Measurements from ENCODE around the gene MFSD6.
"Not testable (repeated sequence)": the region's sequence is repeated elsewhere in the genome, so short reads cannot be mapped to it uniquely, and the experiment has no call there.

The MFSD6 gene

GRCh38 chr2:190467575-190468083 is 59.5 kb downstream of the MFSD6 start:
- no peak for DNase-seq

GRCh38 chr2:190468354-190468753 is 60.2 kb downstream of the MFSD6 start:
- not testable (repeated sequence) for DNase-seq

- DNase-seq = no peak
Measured at GRCh38 chr2:190468814-190469569, 60.8 kb downstream of the MFSD6 start.

- no peak for DNase-seq
Measured at GRCh38 chr2:190469771-190470170, 61.6 kb downstream of the MFSD6 start.

- no peak for DNase-seq
Measured at GRCh38 chr2:190470256-190470826, 62.2 kb downstream of the MFSD6 start.

GRCh38 chr2:190477661-190478454 is 69.7 kb downstream of the MFSD6 start:
- no peak for DNase-seq

- no peak for DNase-seq
Measured at GRCh38 chr2:190478572-190479195, 70.5 kb downstream of the MFSD6 start.

GRCh38 chr2:190481339-190481738 is 73.2 kb downstream of the MFSD6 start:
- DNase-seq = no peak

- no peak for DNase-seq
Measured at GRCh38 chr2:190482451-190482850, 74.3 kb downstream of the MFSD6 start.

- no peak for DNase-seq
Measured at GRCh38 chr2:190486037-190486623, 78.0 kb downstream of the MFSD6 start.

- DNase-seq = no peak
Measured at GRCh38 chr2:190488516-190489233, 80.5 kb downstream of the MFSD6 start.

- DNase-seq = no peak
Measured at GRCh38 chr2:190489475-190489874, 81.3 kb downstream of the MFSD6 start.

- DNase-seq = no peak
Measured at GRCh38 chr2:190490502-190490901, 82.3 kb downstream of the MFSD6 start.

GRCh38 chr2:190493095-190493494 is 84.9 kb downstream of the MFSD6 start:
- DNase-seq = no peak

- not testable (repeated sequence) for DNase-seq
Measured at GRCh38 chr2:190494600-190495227, 86.6 kb downstream of the MFSD6 start.

- no peak for DNase-seq
Measured at GRCh38 chr2:190497428-190497827, 89.3 kb downstream of the MFSD6 start.

- no peak for DNase-seq
Measured at GRCh38 chr2:190499273-190499672, 91.1 kb downstream of the MFSD6 start.

GRCh38 chr2:190500054-190500502 is 91.9 kb downstream of the MFSD6 start:
- DNase-seq = no peak

GRCh38 chr2:190501231-190501630 is 93.1 kb downstream of the MFSD6 start:
- no peak for DNase-seq

GRCh38 chr2:190501702-190502407 is 93.7 kb downstream of the MFSD6 start:
- DNase-seq = no peak

- DNase-seq = no peak
Measured at GRCh38 chr2:190503088-190503487, 94.9 kb downstream of the MFSD6 start.
